GM12872 (cell line): ENCODE results near the gene FOXB1.

Source experiments
- CTCF ChIP-seq: IDR thresholded peaks from 3 replicates; pipeline ENCODE4 v1.5.1; 2011; ENCODE audit warnings: low read depth, mild to moderate bottlenecking, low read length, moderate library complexity; ENCODE audit not compliant: insufficient read depth

Gene FOXB1

GRCh38 chr15:60004009-60004845, at the start of gene FOXB1:
Gene FOXB1 (plus strand): TSS chr15:60004311. CDS start chr15:60004964, 653 bp downstream.
- TF ChIP-seq CTCF = no peak

- no peak for TF ChIP-seq CTCF
Measured at GRCh38 chr15:59958288-59958687, 45.8 kb upstream of the FOXB1 start.

GRCh38 chr15:59960318-59960717, 43.8 kb upstream of the FOXB1 start:
- TF ChIP-seq CTCF = no peak

GRCh38 chr15:59963322-59963721, 40.8 kb upstream of the FOXB1 start:
- TF ChIP-seq CTCF = no peak

- no peak for TF ChIP-seq CTCF
Measured at GRCh38 chr15:59963925-59964324, 40.2 kb upstream of the FOXB1 start.

GRCh38 chr15:59965741-59966140, 38.4 kb upstream of the FOXB1 start:
- TF ChIP-seq CTCF = no peak

GRCh38 chr15:59966262-59966661, 37.8 kb upstream of the FOXB1 start:
- no peak for TF ChIP-seq CTCF
